Sigmoid colon (tissue), 7 donors: ENCODE results near the gene ANGPTL4. TPM values are rescaled to one million over a fixed set of nuclear protein-coding genes. Genes with fewer than 3 reads are reported as not detected.

ENCODE experiments used
- DNase-seq: peaks from one replicate; pipeline ENCODE4 v3.0.0-alpha.2; 2019
- H3K27ac ChIP-seq, 4 donors: fragments of 200-600 bp; sonication (generic); one replicate each; pipeline ENCODE4 v1.5.1; 2016 to 2019; ENCODE audit warnings: mild to moderate bottlenecking in 1 of 4
- H3K27me3 ChIP-seq, 3 donors: fragments of 200-600 bp; sonication (generic); one replicate each; pipeline ENCODE4 v1.5.1; 2019; ENCODE audit warnings: mild to moderate bottlenecking in 1 of 3
- H3K36me3 ChIP-seq, 4 donors: fragments of 200-600 bp; sonication (generic); one replicate each; pipeline ENCODE4 v1.5.1; 2016 to 2019
- H3K4me1 ChIP-seq, 4 donors: fragments of 200-600 bp; sonication (generic); one replicate each; pipeline ENCODE4 v1.5.1; 2017 to 2019
- H3K4me3 ChIP-seq, 4 donors: fragments of 200-600 bp; sonication (generic); one replicate each; pipeline ENCODE4 v1.5.1; 2017 to 2019; ENCODE audit warnings: mild to moderate bottlenecking in 2 of 4, moderate library complexity in 1 of 4
- H3K9me3 ChIP-seq, 4 donors: fragments of 200-600 bp in 3 of 4; sonication (generic) in 3 of 4; one replicate each; pipeline versions ENCODE4 v1.5.1 to v1.6.1; 2013 to 2019
- EP300 ChIP-seq, 4 donors: sonication (generic); formaldehyde crosslinking; IDR thresholded peaks; one replicate each; pipeline ENCODE4 v1.6.1; 2017; ENCODE audit warnings: antibody characterized with exemption in 4 of 4
- POLR2A ChIP-seq, 2 donors: fragments of 450-650 bp; IDR thresholded peaks; one replicate each; pipeline ENCODE4 v1.6.1; 2016; ENCODE audit warnings: antibody characterized with exemption in 2 of 2, mild to moderate bottlenecking in 2 of 2, moderate library complexity in 2 of 2
- POLR2AphosphoS5 ChIP-seq, 4 donors: sonication (generic); formaldehyde crosslinking; IDR thresholded peaks; one replicate each; pipeline ENCODE4 v1.6.1; 2017; ENCODE audit warnings: antibody characterized with exemption in 4 of 4
- WGBS, 2 donors: extraction: QIAGEN DNeasy Blood & Tissue Kit; methylation state at CpG; one replicate each; pipeline ENCODE4 v1.1.7; 2013; 5-methylcytosine and 5-hydroxymethylcytosine counted together
- intact Hi-C: fragments of 100-400 bp; cut with DNase I; formaldehyde crosslinking; loops from one replicate; pipeline ENCODE4 v1.15.1; 2023
- polyA plus RNA-seq, 3 donors: library from polyadenylated mRNA; stranded (reverse); fragments of 200-250 nt; gene quantifications; one replicate each; pipeline ENCODE4 v1.2.3, GENCODE V29; 2013
- total RNA-seq, 4 donors: library from RNA; depleted of rRNA; stranded (reverse); fragments of >200 nt; gene quantifications; one replicate each; pipeline ENCODE4 v1.1.0, GENCODE V29; 2016
- TF ChIP-seq, protein P1 (sequence below), 4 experiments: fragments of 450-650 bp in 3 of 4; fragments of 200-600 bp in 1 of 4; IDR thresholded peaks; one replicate each; pipeline ENCODE4 v1.5.1; 2016 to 2019; ENCODE audit warnings: antibody characterized with exemption in 4 of 4, mild to moderate bottlenecking in 3 of 4, moderate library complexity in 2 of 4
- donor health status: healthy with polysubstance abuse.
- donor health status: Bipolar disorder and iron deficiency.
- donor health status: healthy.

Gene ANGPTL4
- total and polyA plus RNA-seq, 7 donors = 2.3 to 31.6 (median 10.3) TPM

DNA sequence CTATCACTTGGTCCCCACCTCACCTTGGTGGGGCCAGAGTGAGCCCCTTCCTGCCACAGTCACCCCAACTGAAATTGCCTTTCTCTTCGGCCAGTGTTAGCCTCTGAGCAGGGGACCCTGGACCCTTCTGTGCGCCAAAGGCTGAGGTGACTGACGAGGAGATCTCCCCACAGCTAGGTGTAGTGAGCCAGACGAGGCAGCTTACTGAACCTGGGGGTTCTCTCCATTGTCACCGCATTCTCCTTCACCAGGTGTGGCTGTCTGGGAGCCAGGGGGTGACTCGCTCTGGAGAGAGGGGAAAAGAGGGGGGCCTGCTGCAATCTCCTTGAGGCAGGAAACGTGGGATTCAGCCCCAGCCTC, 41.3 kb upstream of the ANGPTL4 start:
- DNase-seq = no peak
- TF ChIP-seq POLR2A (IDR thresholded peaks at IDR 0.05) = no peak
- TF ChIP-seq EP300 (IDR thresholded peaks at IDR 0.05) = no peak
- TF ChIP-seq, protein P1, sequence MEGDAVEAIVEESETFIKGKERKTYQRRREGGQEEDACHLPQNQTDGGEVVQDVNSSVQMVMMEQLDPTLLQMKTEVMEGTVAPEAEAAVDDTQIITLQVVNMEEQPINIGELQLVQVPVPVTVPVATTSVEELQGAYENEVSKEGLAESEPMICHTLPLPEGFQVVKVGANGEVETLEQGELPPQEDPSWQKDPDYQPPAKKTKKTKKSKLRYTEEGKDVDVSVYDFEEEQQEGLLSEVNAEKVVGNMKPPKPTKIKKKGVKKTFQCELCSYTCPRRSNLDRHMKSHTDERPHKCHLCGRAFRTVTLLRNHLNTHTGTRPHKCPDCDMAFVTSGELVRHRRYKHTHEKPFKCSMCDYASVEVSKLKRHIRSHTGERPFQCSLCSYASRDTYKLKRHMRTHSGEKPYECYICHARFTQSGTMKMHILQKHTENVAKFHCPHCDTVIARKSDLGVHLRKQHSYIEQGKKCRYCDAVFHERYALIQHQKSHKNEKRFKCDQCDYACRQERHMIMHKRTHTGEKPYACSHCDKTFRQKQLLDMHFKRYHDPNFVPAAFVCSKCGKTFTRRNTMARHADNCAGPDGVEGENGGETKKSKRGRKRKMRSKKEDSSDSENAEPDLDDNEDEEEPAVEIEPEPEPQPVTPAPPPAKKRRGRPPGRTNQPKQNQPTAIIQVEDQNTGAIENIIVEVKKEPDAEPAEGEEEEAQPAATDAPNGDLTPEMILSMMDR (IDR thresholded peaks at IDR 0.05) = no peak
- no peak for TF ChIP-seq POLR2AphosphoS5 (IDR thresholded peaks at IDR 0.05)
- Histone ChIP-seq H3K27ac (peak overlapping the region in 3 of 4 donors; percentile 88 to 92 (median 92)), H3K36me3 (peaks cover 0 to 16% (median 0%) of the 10 kb centered on the region in 4 donors), H3K27me3 (no peaks in the 10 kb centered on the region), H3K9me3 (peaks cover 0 to 3% (median 0%) of the 10 kb centered on the region in 4 donors), H3K4me3 (peak overlapping the region in 3 of 4 donors; percentile 75 to 84 (median 77)), H3K4me1 (peaks cover 0 to 37% (median 29%) of the 10 kb centered on the region in 4 donors)
- WGBS, 2 donors = 38 to 68% methylated on average over 7 of the region's 7 CpGs
- intact Hi-C loops = loop anchor here (5.0 kb wide), 1 partner anchor 510 kb away; the partner anchor contains the start of genes MBD3L1 and ZNF558

DNA sequence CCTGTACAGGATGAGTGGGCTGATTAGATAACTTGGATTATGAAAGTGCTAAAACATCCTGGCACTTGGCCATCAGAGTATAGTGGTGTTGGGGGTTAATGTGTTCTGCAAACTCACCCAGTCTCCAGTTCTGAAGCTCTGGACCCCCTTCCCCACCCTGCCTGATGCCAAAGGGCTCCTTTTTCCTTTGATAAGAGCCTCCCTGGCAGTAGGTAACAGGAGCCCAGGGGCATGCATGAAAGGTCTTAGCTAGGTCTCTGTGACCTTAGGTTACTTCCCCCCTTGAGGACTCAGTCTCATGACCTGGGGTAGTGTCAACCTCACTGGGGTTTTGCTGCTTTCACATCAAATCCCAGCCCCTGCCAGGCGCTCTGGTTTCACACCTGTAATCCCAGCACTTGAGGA, 40.2 kb upstream of the ANGPTL4 start:
- no peak for TF ChIP-seq EP300 (IDR thresholded peaks at IDR 0.05)
- no peak for TF ChIP-seq POLR2AphosphoS5 (IDR thresholded peaks at IDR 0.05)
- TF ChIP-seq, protein P1 (IDR thresholded peaks at IDR 0.05) = no peak
- TF ChIP-seq POLR2A (IDR thresholded peaks at IDR 0.05) = no peak
- Histone ChIP-seq H3K4me3 (no peak overlapping the region), H3K27ac (no peak overlapping the region), H3K36me3 (peaks cover 0 to 16% (median 0%) of the 10 kb centered on the region in 4 donors), H3K27me3 (no peaks in the 10 kb centered on the region), H3K9me3 (peaks cover 0 to 3% (median 0%) of the 10 kb centered on the region in 4 donors), H3K4me1 (peaks cover 0 to 37% (median 29%) of the 10 kb centered on the region in 4 donors)
- DNase-seq = no peak
- 90 to 93% methylated on average over 1 of the region's 1 CpG for WGBS, 2 donors
- intact Hi-C loops = loop anchor here (5.0 kb wide), 1 partner anchor 509 kb away; the partner anchor contains the start of genes MBD3L1 and ZNF558

- intact Hi-C loops = loop anchor here (5.0 kb wide), 1 partner anchor 508 kb away; the partner anchor contains the start of genes MBD3L1 and ZNF558
- TF ChIP-seq EP300 (IDR thresholded peaks at IDR 0.05) (no peak), POLR2A (IDR thresholded peaks at IDR 0.05) (no peak), POLR2AphosphoS5 (IDR thresholded peaks at IDR 0.05) (peak in 1 of 4 donors; percentile 25)
- TF ChIP-seq, protein P1 (IDR thresholded peaks at IDR 0.05) = no peak
- peaks cover 0 to 37% (median 29%) of the 10 kb centered on the region in 4 donors for H3K4me1 ChIP-seq
- H3K4me3 ChIP-seq = no peak overlapping the region
- DNase-seq = no peak
- no peaks in the 10 kb centered on the region for H3K27me3 ChIP-seq
- peaks cover 0 to 16% (median 0%) of the 10 kb centered on the region in 4 donors for H3K36me3 ChIP-seq
- peak overlapping the region in 1 of 4 donors; percentile 25 for H3K27ac ChIP-seq
- 77 to 84% methylated on average over 17 of the region's 17 CpGs for WGBS, 2 donors
- H3K9me3 ChIP-seq = peaks cover 0 to 3% (median 0%) of the 10 kb centered on the region in 4 donors
Observed at GRCh38 chr19:8324186-8325050, 39.5 kb upstream of the ANGPTL4 start.

- intact Hi-C loops = no loop called here
- TF ChIP-seq EP300 (IDR thresholded peaks at IDR 0.05) (no peak), POLR2AphosphoS5 (IDR thresholded peaks at IDR 0.05) (no peak), POLR2A (IDR thresholded peaks at IDR 0.05) (no peak)
- TF ChIP-seq, protein P1 (IDR thresholded peaks at IDR 0.05) = no peak
Observed at GRCh38 chr19:8325454-8325853, 38.5 kb upstream of the ANGPTL4 start.

More at GRCh38 chr19:8325454-8325853, 38.5 kb upstream of the ANGPTL4 start:
- Histone ChIP-seq H3K36me3 (peaks cover 0 to 16% (median 0%) of the 10 kb centered on the region in 4 donors), H3K27me3 (no peaks in the 10 kb centered on the region), H3K4me3 (no peak overlapping the region), H3K4me1 (peaks cover 0 to 26% (median 20%) of the 10 kb centered on the region in 4 donors), H3K27ac (no peak overlapping the region), H3K9me3 (peaks cover 0 to 3% (median 0%) of the 10 kb centered on the region in 4 donors)
- no peak for DNase-seq
- 69 to 93% methylated on average over 3 of the region's 3 CpGs for WGBS, 2 donors
